Sigmoid colon (tissue), 7 donors: Measurements from ENCODE around the gene METRNL. TPM values are rescaled to one million over a fixed set of nuclear protein-coding genes. Genes with fewer than 3 reads are reported as not detected.
A peak's percentile ranks its signal among the peaks of the same experiment; 100 is the strongest.

Experiments
- DNase-seq: peaks from one replicate; pipeline ENCODE4 v3.0.0-alpha.2; 2019
- H3K27ac ChIP-seq, 4 donors: fragments of 200-600 bp; sonication (generic); one replicate each; pipeline ENCODE4 v1.5.1; 2016 to 2019; ENCODE audit warnings: mild to moderate bottlenecking in 1 of 4
- H3K27me3 ChIP-seq, 3 donors: fragments of 200-600 bp; sonication (generic); one replicate each; pipeline ENCODE4 v1.5.1; 2019; ENCODE audit warnings: mild to moderate bottlenecking in 1 of 3
- H3K36me3 ChIP-seq, 4 donors: fragments of 200-600 bp; sonication (generic); one replicate each; pipeline ENCODE4 v1.5.1; 2016 to 2019
- H3K4me1 ChIP-seq, 4 donors: fragments of 200-600 bp; sonication (generic); one replicate each; pipeline ENCODE4 v1.5.1; 2017 to 2019
- H3K4me3 ChIP-seq, 4 donors: fragments of 200-600 bp; sonication (generic); one replicate each; pipeline ENCODE4 v1.5.1; 2017 to 2019; ENCODE audit warnings: mild to moderate bottlenecking in 2 of 4, moderate library complexity in 1 of 4
- H3K9me3 ChIP-seq, 4 donors: fragments of 200-600 bp in 3 of 4; sonication (generic) in 3 of 4; one replicate each; pipeline versions ENCODE4 v1.5.1 to v1.6.1; 2013 to 2019
- CTCF ChIP-seq, 4 experiments: fragments of 450-650 bp in 3 of 4; fragments of 200-600 bp in 1 of 4; IDR thresholded peaks; one replicate each; pipeline ENCODE4 v1.5.1; 2016 to 2019; ENCODE audit warnings: antibody characterized with exemption in 4 of 4, mild to moderate bottlenecking in 3 of 4, moderate library complexity in 2 of 4
- EP300 ChIP-seq, 4 donors: sonication (generic); formaldehyde crosslinking; IDR thresholded peaks; one replicate each; pipeline ENCODE4 v1.6.1; 2017; ENCODE audit warnings: antibody characterized with exemption in 4 of 4
- POLR2A ChIP-seq, 2 donors: fragments of 450-650 bp; IDR thresholded peaks; one replicate each; pipeline ENCODE4 v1.6.1; 2016; ENCODE audit warnings: antibody characterized with exemption in 2 of 2, mild to moderate bottlenecking in 2 of 2, moderate library complexity in 2 of 2
- POLR2AphosphoS5 ChIP-seq, 4 donors: sonication (generic); formaldehyde crosslinking; IDR thresholded peaks; one replicate each; pipeline ENCODE4 v1.6.1; 2017; ENCODE audit warnings: antibody characterized with exemption in 4 of 4
- WGBS, 2 donors: extraction: QIAGEN DNeasy Blood & Tissue Kit; methylation state at CpG; one replicate each; pipeline ENCODE4 v1.1.7; 2013; 5-methylcytosine and 5-hydroxymethylcytosine counted together
- intact Hi-C: fragments of 100-400 bp; cut with DNase I; formaldehyde crosslinking; loops from one replicate; pipeline ENCODE4 v1.15.1; 2023
- polyA plus RNA-seq, 3 donors: library from polyadenylated mRNA; stranded (reverse); fragments of 200-250 nt; gene quantifications; one replicate each; pipeline ENCODE4 v1.2.3, GENCODE V29; 2013
- total RNA-seq, 4 donors: library from RNA; depleted of rRNA; stranded (reverse); fragments of >200 nt; gene quantifications; one replicate each; pipeline ENCODE4 v1.1.0, GENCODE V29; 2016
- donor health status: healthy with polysubstance abuse.
- donor health status: Bipolar disorder and iron deficiency.
- donor health status: healthy.

METRNL gene
- total and polyA plus RNA-seq, 7 donors, result 26.8 to 116 (median 53.6) TPM

GRCh38 chr17:83090444-83091256 lies 11.2 kb downstream of the METRNL start:
- 21 to 73% methylated on average over 32 of the region's 32 CpGs for WGBS, 2 donors

GRCh38 chr17:83091257-83092141 lies 12.1 kb downstream of the METRNL start:
- Histone ChIP-seq H3K27me3 (no peaks in the 10 kb centered on the region), H3K4me3 (no peak overlapping the region), H3K4me1 (peaks cover 0 to 34% (median 15%) of the 10 kb centered on the region in 4 donors), H3K9me3 (no peaks in the 10 kb centered on the region), H3K27ac (peak overlapping the region in 3 of 4 donors; percentile 4 to 56 (median 40)), H3K36me3 (peaks cover 6 to 60% (median 29%) of the 10 kb centered on the region in 4 donors)
- intact Hi-C loops, result no loop called here
- DNase-seq, result no peak
- TF ChIP-seq POLR2AphosphoS5 (IDR thresholded peaks at IDR 0.05) (no peak), CTCF (IDR thresholded peaks at IDR 0.05) (no peak), EP300 (IDR thresholded peaks at IDR 0.05) (no peak), POLR2A (IDR thresholded peaks at IDR 0.05) (no peak)
- 18 to 69% methylated on average over 35 of the region's 35 CpGs for WGBS, 2 donors

More at GRCh38 chr17:83090444-83091256, 11.2 kb downstream of the METRNL start:
- Histone ChIP-seq H3K27ac (peak overlapping the region in 3 of 4 donors; percentile 4 to 56 (median 40)), H3K9me3 (no peaks in the 10 kb centered on the region), H3K27me3 (no peaks in the 10 kb centered on the region), H3K36me3 (peaks cover 0 to 58% (median 23%) of the 10 kb centered on the region in 4 donors), H3K4me3 (no peak overlapping the region), H3K4me1 (peaks cover 0 to 34% (median 15%) of the 10 kb centered on the region in 4 donors)
- intact Hi-C loops, result no loop called here
- TF ChIP-seq POLR2A (IDR thresholded peaks at IDR 0.05), result no peak
- TF ChIP-seq EP300 (IDR thresholded peaks at IDR 0.05), result no peak
- DNase-seq, result no peak

- Histone ChIP-seq H3K9me3 (no peaks in the 10 kb centered on the region), H3K4me1 (peaks cover 0 to 31% (median 15%) of the 10 kb centered on the region in 4 donors), H3K36me3 (peaks cover 8 to 66% (median 31%) of the 10 kb centered on the region in 4 donors), H3K27me3 (no peaks in the 10 kb centered on the region), H3K4me3 (no peak overlapping the region), H3K27ac (peak overlapping the region in 2 of 4 donors; percentile 4 to 40)
- DNase-seq, result no peak
- 23 to 74% methylated on average over 25 to 26 of the region's 26 CpGs for WGBS, 2 donors
- TF ChIP-seq CTCF (IDR thresholded peaks at IDR 0.05), result no peak
- no peak for TF ChIP-seq POLR2AphosphoS5 (IDR thresholded peaks at IDR 0.05)
- no peak for TF ChIP-seq EP300 (IDR thresholded peaks at IDR 0.05)
- TF ChIP-seq POLR2A (IDR thresholded peaks at IDR 0.05), result no peak
- intact Hi-C loops, result no loop called here
Observed at GRCh38 chr17:83092186-83092585, 12.8 kb downstream of the METRNL start.

- WGBS, 2 donors, result 58 to 88% methylated on average over 22 of the region's 22 CpGs
- peaks cover 0 to 28% (median 15%) of the 10 kb centered on the region in 4 donors for H3K4me1 ChIP-seq
- H3K9me3 ChIP-seq, result no peaks in the 10 kb centered on the region
- intact Hi-C loops, result no loop called here
- H3K36me3 ChIP-seq, result peaks cover 8 to 60% (median 29%) of the 10 kb centered on the region in 4 donors
- no peak for DNase-seq
- no peak overlapping the region for H3K27ac ChIP-seq
- peaks cover 0 to 2% (median 0%) of the 10 kb centered on the region in 3 donors for H3K27me3 ChIP-seq
- TF ChIP-seq CTCF (IDR thresholded peaks at IDR 0.05), result no peak
- TF ChIP-seq EP300 (IDR thresholded peaks at IDR 0.05), result no peak
- no peak for TF ChIP-seq POLR2A (IDR thresholded peaks at IDR 0.05)
- no peak for TF ChIP-seq POLR2AphosphoS5 (IDR thresholded peaks at IDR 0.05)
- no peak overlapping the region for H3K4me3 ChIP-seq
Observed at GRCh38 chr17:83092931-83093330, 13.5 kb downstream of the METRNL start.
